Endothelial cell of umbilical vein (primary cell): Measurements from ENCODE around the gene SNAPC4. TPM values are rescaled to one million over a fixed set of nuclear protein-coding genes. Genes with fewer than 3 reads are reported as not detected.

Source experiments
- BruUV-seq: library from RNA; stranded (reverse); fragments of 400-500 nt; replicated peaks from 2 replicates; lab custom pipeline; 2021; lab: Mats Ljungman, UMichigan
- CTCF ChIA-PET: fragments of 300-600, 350-600 bp; sonication (Branson Sonifier 250); formaldehyde crosslinking; loops from one replicate; lab custom pipeline; 2021; ENCODE audit warnings: antibody characterized with exemption, inconsistent platforms; lab: Charles Lee
- POLR2A ChIA-PET: fragments of 300-600, 350-600 bp; sonication (Branson Sonifier 250); formaldehyde crosslinking; loops from one replicate; lab custom pipeline; 2021; ENCODE audit warnings: antibody characterized with exemption, inconsistent platforms; lab: Charles Lee
- DNase-seq: peaks from one replicate; pipeline ENCODE4 v3.0.0-alpha.2; 2011; ENCODE audit warnings: low read depth, low spot score
- FAIRE-seq: peaks from 2 replicates; lab custom pipeline; 2011; peaks lifted over from hg19 to GRCh38; lab: Jason Lieb, UNC
- H2AFZ ChIP-seq: 2 replicates; pipeline ENCODE4 v1.6.0; 2012; ENCODE audit warnings: low read depth, low read length, control low read depth, inconsistent platforms
- H3K27ac ChIP-seq: 2 replicates; pipeline ENCODE4 v1.5.1; 2011; ENCODE audit warnings: low read depth, mild to moderate bottlenecking, control low read depth, low read length, moderate library complexity; ENCODE audit not compliant: insufficient read depth
- H3K27me3 ChIP-seq, 2 experiments: 2 replicates each; pipeline versions ENCODE4 v1.6.0 to v1.6.1; 2011; ENCODE audit warnings: low read length in 2 of 2, mixed read lengths in 1 of 2; ENCODE audit not compliant: control insufficient read depth in 2 of 2, insufficient read depth in 2 of 2
- H3K36me3 ChIP-seq, 2 experiments: 2 replicates in 1 of 2; 3 replicates in 1 of 2; pipeline ENCODE4 v1.5.1; 2011; ENCODE audit warnings: low read length in 2 of 2, mild to moderate bottlenecking in 1 of 2, moderate library complexity in 1 of 2; ENCODE audit not compliant: control insufficient read depth in 2 of 2, insufficient read depth in 2 of 2; ENCODE audit errors: extremely low read depth in 1 of 2
- H3K4me1 ChIP-seq: 3 replicates; pipeline ENCODE4 v1.5.1; 2011; ENCODE audit warnings: mild to moderate bottlenecking, low read length; ENCODE audit not compliant: control insufficient read depth, insufficient read depth; ENCODE audit errors: extremely low read depth
- H3K4me2 ChIP-seq: 2 replicates; pipeline ENCODE4 v1.6.1; 2011; ENCODE audit warnings: low read length, control low read depth, mixed read lengths; ENCODE audit not compliant: insufficient read depth
- H3K4me3 ChIP-seq, 3 experiments: fragments of 200-600 bp in 1 of 3; sonication (generic), shearing (Covaris generic) in 1 of 3; replicated peaks in 1 of 3; 2 replicates each; pipeline ENCODE4 v1.5.1; 2011 to 2016; ENCODE audit warnings: control low read depth in 3 of 3, low read length in 3 of 3, mild to moderate bottlenecking in 2 of 3, inconsistent platforms in 1 of 3, low read depth in 1 of 3, moderate library complexity in 1 of 3; ENCODE audit not compliant: insufficient read depth in 1 of 3
- H3K79me2 ChIP-seq: 2 replicates; pipeline ENCODE4 v1.6.0; 2012; ENCODE audit warnings: low read length, inconsistent platforms; ENCODE audit not compliant: control insufficient read depth, insufficient read depth
- H3K9ac ChIP-seq: replicated peaks from 2 replicates; pipeline ENCODE3; 2011; ENCODE audit warnings: low read length, control low read depth; ENCODE audit not compliant: insufficient read depth; ENCODE audit errors: extremely low read depth
- H3K9me1 ChIP-seq: replicated peaks from 3 replicates; pipeline ENCODE4 v1.6.0; 2011; ENCODE audit warnings: mild to moderate bottlenecking, low read length; ENCODE audit not compliant: control insufficient read depth, insufficient read depth; ENCODE audit errors: extremely low read depth
- H3K9me3 ChIP-seq: replicated peaks from 2 replicates; pipeline ENCODE4 v1.5.1; 2012; ENCODE audit warnings: low read length, inconsistent platforms; ENCODE audit not compliant: control insufficient read depth, insufficient read depth
- H4K20me1 ChIP-seq: replicated peaks from 2 replicates; pipeline ENCODE3; 2011; ENCODE audit warnings: mild to moderate bottlenecking, low read length; ENCODE audit not compliant: control insufficient read depth, insufficient read depth; ENCODE audit errors: extremely low read depth
- CTCF ChIP-seq, 2 donors: IDR thresholded peaks; 1 replicate in 1 of 2; 2 replicates in 1 of 2; pipeline ENCODE4 v1.5.1; 2011; ENCODE audit warnings: low read length in 2 of 2, mild to moderate bottlenecking in 2 of 2, moderate library complexity in 2 of 2, control low read depth in 1 of 2, inconsistent platforms in 1 of 2, low read depth in 1 of 2; ENCODE audit not compliant: insufficient read depth in 1 of 2; ENCODE audit errors: extremely low read depth in 1 of 2
- EZH2 ChIP-seq: IDR thresholded peaks from 2 replicates; pipeline ENCODE4 v1.6.1; 2012; ENCODE audit warnings: borderline replicate concordance, low read depth, mild to moderate bottlenecking, moderate library complexity, low read length, inconsistent platforms; ENCODE audit not compliant: severe bottlenecking
- FOS ChIP-seq: IDR thresholded peaks from 2 replicates; pipeline ENCODE4 v1.6.1; 2011; ENCODE audit warnings: mild to moderate bottlenecking, low read length, moderate library complexity, borderline replicate concordance; ENCODE audit not compliant: insufficient read depth
- GATA2 ChIP-seq: IDR thresholded peaks from 2 replicates; pipeline ENCODE4 v1.7.0; 2011; ENCODE audit warnings: low read depth, mild to moderate bottlenecking, moderate library complexity, mixed read lengths, low read length; ENCODE audit not compliant: insufficient read length, insufficient read depth
- JUN ChIP-seq: IDR thresholded peaks from 2 replicates; pipeline ENCODE4 v1.6.1; 2011; ENCODE audit warnings: borderline replicate concordance, low read depth; ENCODE audit not compliant: insufficient read length, insufficient read depth
- MAX ChIP-seq: IDR thresholded peaks from 2 replicates; pipeline ENCODE4 v1.6.1; 2011; ENCODE audit not compliant: insufficient read depth, insufficient read length
- MYC ChIP-seq: IDR thresholded peaks from one replicate; pipeline ENCODE4 v1.6.1; 2011; ENCODE audit warnings: mild to moderate bottlenecking, low read depth, low read length
- POLR2A ChIP-seq: IDR thresholded peaks from 2 replicates; pipeline ENCODE4 v1.6.1; 2012; ENCODE audit warnings: low read depth, mild to moderate bottlenecking, control low read depth, low read length
- POLR2AphosphoS5 ChIP-seq: IDR thresholded peaks from 2 replicates; pipeline ENCODE4 v1.6.1; 2012; ENCODE audit warnings: low read depth, mild to moderate bottlenecking, control low read depth, low read length, moderate library complexity; ENCODE audit not compliant: insufficient read depth
- dilution Hi-C: fragments of 300-500 bp; cut with MboI; formaldehyde crosslinking; loops from one replicate; pipeline ENCODE4 v1.15.0; 2019; ENCODE audit warnings: low sequenced_read_pairs; ENCODE audit not compliant: extremely low pct_ligation_motif_present
- intact Hi-C: fragments of 100-400 bp; cut with micrococcal nuclease; formaldehyde crosslinking; loops from one replicate; pipeline ENCODE4 v1.10.0; 2022
- polyA plus RNA-seq, 4 experiments: library from polyadenylated mRNA; depleted of rRNA in 3 of 4; stranded (reverse) in 3 of 4; unstranded in 1 of 4; fragments of >200 nt; gene quantifications; 2 replicates each; pipeline versions ENCODE4 v1.2.1 to v1.2.3, GENCODE V29; 2011 to 2012; ENCODE audit warnings: missing spikeins in 1 of 4
- total RNA-seq: library from RNA; stranded (reverse); gene quantifications from 2 replicates; pipeline ENCODE4 v1.2.3, GENCODE V29; 2021

SNAPC4 gene
- total and polyA plus RNA-seq, 2 donors (not counting 3 experiments of a cell fraction or from before 2014, with no cell fraction given): 6.7 to 17.5 TPM

GRCh38 chr9:136424750-136425362 is 24.9 kb upstream of the SNAPC4 start:
- H3K27me3 ChIP-seq: no peaks in the 10 kb centered on the region
- FAIRE-seq: no peak
- no peaks in the 10 kb centered on the region for H4K20me1 ChIP-seq
- H3K9me3 ChIP-seq: no peaks in the 10 kb centered on the region
- no peaks in the 10 kb centered on the region for H3K4me1 ChIP-seq
- H3K9ac ChIP-seq: no peak overlapping the region
- peaks cover 13 to 31% of the 10 kb centered on the region in 2 experiments for H3K36me3 ChIP-seq
- ChIA-PET POLR2A (no interaction called here), CTCF (interaction anchor here (0.9 kb wide), 1 partner anchor 10 kb away, joined by 3 read pairs; no protein-coding TSS in a partner anchor)
- TF ChIP-seq JUN (no peak), EZH2 (no peak), POLR2AphosphoS5 (no peak), CTCF (IDR thresholded peaks at IDR 0.05; ENCODE audit: extremely low read depth in 1 of 2, insufficient read depth in 1 of 2, low read depth in 1 of 2, low read length in 2 of 2) (no peak), GATA2 (no peak), MAX (no peak), MYC (no peak), POLR2A (no peak), FOS (no peak)
- no peaks in the 10 kb centered on the region for H3K9me1 ChIP-seq
- dilution Hi-C loops (no loop called here), intact Hi-C loops (no loop called here)
- no peak overlapping the region for H3K4me3 ChIP-seq
- BruUV-seq: no TSS peak
- no peak overlapping the region for H3K27ac ChIP-seq
- H2AFZ ChIP-seq: no peak overlapping the region
- DNase-seq: no peak
- no peak overlapping the region for H3K4me2 ChIP-seq
- no peaks in the 10 kb centered on the region for H3K79me2 ChIP-seq
